ENCODE results near the gene SORCS1. TPM values are rescaled to one million over a fixed set of nuclear protein-coding genes. Genes with fewer than 3 reads are reported as not detected.

SORCS1 gene
- total and polyA plus RNA-seq, 3 donors from 2014 or later: 2.6 to 9.6 (median 4.6) TPM

DNA sequence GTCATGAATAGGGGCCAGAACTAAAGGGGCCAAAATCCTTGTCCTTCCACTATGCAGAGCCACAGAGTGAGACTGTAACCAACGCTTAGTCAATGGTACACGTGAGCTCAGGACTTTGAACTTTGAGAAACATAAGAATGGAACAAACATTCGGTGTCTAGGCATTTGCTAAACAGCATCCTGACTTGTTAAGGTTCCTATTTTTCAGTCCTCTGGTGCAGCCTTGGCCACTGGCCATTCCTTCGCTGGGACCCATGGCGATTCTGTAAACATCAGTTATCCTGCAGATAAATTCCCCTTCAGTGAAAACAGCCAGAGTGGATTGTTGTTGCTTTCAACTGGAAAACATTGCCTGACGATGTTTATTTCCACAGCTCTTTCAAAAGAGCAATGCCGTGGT, 266.8 kb downstream of the SORCS1 start:
- Histone ChIP-seq H3K27ac (no peak overlapping the region), H3K4me1 (no peaks in the 10 kb centered on the region), H3K4me3 (no peak overlapping the region), H3K27me3 (no peaks in the 10 kb centered on the region), H3K36me3 (ENCODE audit: low read depth, missing control alignments) (no peaks in the 10 kb centered on the region), H3K9me3 (no peaks in the 10 kb centered on the region)
- 58 to 59% methylated on average over 7 of the region's 7 CpGs for WGBS, 2 donors
- TF ChIP-seq, protein P1, sequence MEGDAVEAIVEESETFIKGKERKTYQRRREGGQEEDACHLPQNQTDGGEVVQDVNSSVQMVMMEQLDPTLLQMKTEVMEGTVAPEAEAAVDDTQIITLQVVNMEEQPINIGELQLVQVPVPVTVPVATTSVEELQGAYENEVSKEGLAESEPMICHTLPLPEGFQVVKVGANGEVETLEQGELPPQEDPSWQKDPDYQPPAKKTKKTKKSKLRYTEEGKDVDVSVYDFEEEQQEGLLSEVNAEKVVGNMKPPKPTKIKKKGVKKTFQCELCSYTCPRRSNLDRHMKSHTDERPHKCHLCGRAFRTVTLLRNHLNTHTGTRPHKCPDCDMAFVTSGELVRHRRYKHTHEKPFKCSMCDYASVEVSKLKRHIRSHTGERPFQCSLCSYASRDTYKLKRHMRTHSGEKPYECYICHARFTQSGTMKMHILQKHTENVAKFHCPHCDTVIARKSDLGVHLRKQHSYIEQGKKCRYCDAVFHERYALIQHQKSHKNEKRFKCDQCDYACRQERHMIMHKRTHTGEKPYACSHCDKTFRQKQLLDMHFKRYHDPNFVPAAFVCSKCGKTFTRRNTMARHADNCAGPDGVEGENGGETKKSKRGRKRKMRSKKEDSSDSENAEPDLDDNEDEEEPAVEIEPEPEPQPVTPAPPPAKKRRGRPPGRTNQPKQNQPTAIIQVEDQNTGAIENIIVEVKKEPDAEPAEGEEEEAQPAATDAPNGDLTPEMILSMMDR (IDR thresholded peaks at IDR 0.05): no peak
- TF ChIP-seq POLR2A (IDR thresholded peaks at IDR 0.05): no peak
- intact Hi-C loops (cut with DNase I; ENCODE audit: low total_unique reads): no loop called here
- DNase-seq: peak; percentile 37

DNA sequence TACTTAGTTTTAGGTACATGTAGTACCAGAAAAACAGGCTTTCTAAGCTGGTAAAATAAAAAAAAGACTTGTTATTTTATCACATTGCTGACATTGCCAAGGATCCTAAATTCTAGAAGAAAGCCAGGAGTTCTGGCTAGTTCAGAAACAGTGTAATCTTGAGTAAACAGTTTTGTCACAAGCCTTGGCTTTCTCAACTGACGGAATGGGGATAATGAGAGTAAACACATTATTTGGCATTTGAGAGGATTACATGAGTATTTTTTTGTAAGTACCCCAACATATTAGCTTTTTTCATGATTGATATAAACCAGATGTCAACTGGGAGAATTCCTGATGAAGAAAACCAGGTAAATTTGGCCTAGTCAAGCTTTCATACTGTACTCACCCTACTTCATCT, 269.8 kb downstream of the SORCS1 start:
- H3K4me1 ChIP-seq: no peaks in the 10 kb centered on the region
- TF ChIP-seq, protein P1 (IDR thresholded peaks at IDR 0.05): no peak
- no peak for TF ChIP-seq POLR2A (IDR thresholded peaks at IDR 0.05)
- no peak for DNase-seq
- H3K36me3 ChIP-seq (ENCODE audit: low read depth, missing control alignments): no peaks in the 10 kb centered on the region
- 40 to 53% methylated on average over 1 of the region's 1 CpG for WGBS, 2 donors
- H3K27me3 ChIP-seq: no peaks in the 10 kb centered on the region
- no peak overlapping the region for H3K4me3 ChIP-seq
- intact Hi-C loops (cut with DNase I; ENCODE audit: low total_unique reads): no loop called here
- H3K9me3 ChIP-seq: no peaks in the 10 kb centered on the region
- H3K27ac ChIP-seq: no peak overlapping the region

DNA sequence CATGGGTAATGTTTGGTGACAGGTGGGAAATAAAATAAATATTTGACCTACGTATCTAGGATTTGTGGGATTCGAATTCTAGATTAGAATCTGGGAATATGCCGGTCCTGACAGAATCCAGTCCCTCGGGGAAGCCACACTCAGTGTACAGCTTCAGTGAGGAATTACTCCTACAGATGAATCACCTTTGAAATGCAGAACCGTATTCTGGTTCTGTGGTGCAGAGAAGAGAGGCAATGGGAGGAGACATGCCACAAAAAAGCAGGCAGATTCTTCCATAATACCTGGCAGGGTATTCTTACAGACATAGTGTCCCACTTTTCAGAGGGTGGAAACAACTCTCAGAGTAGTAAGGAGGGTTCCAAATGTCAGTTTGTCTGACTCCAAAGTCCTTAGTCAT, 286.9 kb downstream of the SORCS1 start:
- H3K4me3 ChIP-seq: no peak overlapping the region
- TF ChIP-seq, protein P1 (IDR thresholded peaks at IDR 0.05): no peak
- no peak for TF ChIP-seq POLR2A (IDR thresholded peaks at IDR 0.05)
- WGBS, 2 donors: 92% methylated on average over 5 of the region's 5 CpGs
- no peak overlapping the region for H3K27ac ChIP-seq
- no peaks in the 10 kb centered on the region for H3K9me3 ChIP-seq
- intact Hi-C loops (cut with DNase I; ENCODE audit: low total_unique reads): no loop called here
- no peaks in the 10 kb centered on the region for H3K27me3 ChIP-seq
- no peaks in the 10 kb centered on the region for H3K36me3 ChIP-seq (ENCODE audit: low read depth, missing control alignments)
- H3K4me1 ChIP-seq: no peaks in the 10 kb centered on the region
- DNase-seq: no peak

DNA sequence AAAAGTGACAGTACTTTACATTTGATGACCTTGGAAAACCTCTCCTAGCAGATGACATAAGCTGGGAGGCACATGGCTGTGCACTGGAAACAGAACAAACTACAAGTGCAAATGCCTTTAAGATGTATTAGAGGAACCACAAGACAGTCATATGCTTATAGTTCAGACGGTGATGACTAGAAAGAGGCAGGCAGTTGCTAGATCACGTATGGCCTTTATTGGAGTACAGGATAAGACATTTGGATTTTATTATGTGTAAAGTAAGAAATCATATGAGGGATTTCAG, 290.0 kb downstream of the SORCS1 start:
- no peak for DNase-seq
- no peaks in the 10 kb centered on the region for H3K36me3 ChIP-seq (ENCODE audit: low read depth, missing control alignments)
- WGBS, 2 donors: 85 to 87% methylated on average over 2 of the region's 2 CpGs
- intact Hi-C loops (cut with DNase I; ENCODE audit: low total_unique reads): no loop called here
- H3K27me3 ChIP-seq: no peaks in the 10 kb centered on the region
- H3K27ac ChIP-seq: no peak overlapping the region
- no peaks in the 10 kb centered on the region for H3K4me1 ChIP-seq
- H3K4me3 ChIP-seq: no peak overlapping the region
- H3K9me3 ChIP-seq: no peaks in the 10 kb centered on the region
- TF ChIP-seq, protein P1 (IDR thresholded peaks at IDR 0.05): no peak
- TF ChIP-seq POLR2A (IDR thresholded peaks at IDR 0.05): no peak

DNA sequence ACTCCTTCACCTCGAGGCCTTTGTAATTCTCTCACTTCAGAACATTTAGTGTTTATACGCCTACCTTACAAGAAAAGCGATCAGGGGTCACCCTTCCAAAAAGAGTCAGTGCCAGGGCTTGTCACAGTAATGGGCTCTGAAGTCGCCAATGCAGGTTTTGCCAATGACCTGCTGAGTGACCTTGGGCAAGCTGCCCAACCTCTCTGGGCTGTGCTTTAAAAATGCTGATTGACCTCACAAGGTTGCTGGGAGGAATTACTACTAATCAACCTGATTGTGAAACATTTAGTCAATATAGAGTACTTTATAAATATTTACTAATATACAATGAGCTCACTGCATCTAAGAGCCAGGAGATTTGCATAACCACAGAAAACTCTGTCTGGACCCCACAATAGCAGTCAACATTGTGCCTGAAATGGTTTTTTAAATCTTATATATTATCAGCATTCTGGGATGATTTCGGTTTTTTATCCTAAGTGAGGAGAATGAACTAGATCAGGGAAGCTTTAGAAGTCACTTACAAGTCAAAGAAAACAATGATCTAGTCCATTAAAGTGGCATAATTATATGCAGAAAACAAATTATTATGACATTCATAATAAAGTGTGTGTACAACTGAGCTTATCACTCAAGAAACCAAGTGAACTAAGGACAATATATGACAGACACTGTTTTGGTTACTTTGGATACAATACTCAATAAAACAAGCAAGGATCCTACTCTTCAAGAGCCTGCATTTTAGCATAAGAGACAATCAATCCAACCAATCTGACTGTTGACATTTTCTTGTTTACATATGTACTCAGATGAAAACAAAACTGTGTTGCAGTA, 290.5 kb downstream of the SORCS1 start:
- H3K9me3 ChIP-seq: no peaks in the 10 kb centered on the region
- no peaks in the 10 kb centered on the region for H3K36me3 ChIP-seq (ENCODE audit: low read depth, missing control alignments)
- no peak for DNase-seq
- H3K4me1 ChIP-seq: no peaks in the 10 kb centered on the region
- no peak overlapping the region for H3K4me3 ChIP-seq
- no peak for TF ChIP-seq POLR2A (IDR thresholded peaks at IDR 0.05)
- TF ChIP-seq, protein P1 (IDR thresholded peaks at IDR 0.05): no peak
- intact Hi-C loops (cut with DNase I; ENCODE audit: low total_unique reads): no loop called here
- H3K27me3 ChIP-seq: no peaks in the 10 kb centered on the region
- 84 to 88% methylated on average over 5 of the region's 5 CpGs for WGBS, 2 donors
- H3K27ac ChIP-seq: no peak overlapping the region
